ENCODE results near the gene AGAP1. TPM values are rescaled to one million over a fixed set of nuclear protein-coding genes. Genes with fewer than 3 reads are reported as not detected.

Gene AGAP1
- total and polyA plus RNA-seq, 2 donors from 2014 or later: 8.1 to 44.5 TPM

DNA sequence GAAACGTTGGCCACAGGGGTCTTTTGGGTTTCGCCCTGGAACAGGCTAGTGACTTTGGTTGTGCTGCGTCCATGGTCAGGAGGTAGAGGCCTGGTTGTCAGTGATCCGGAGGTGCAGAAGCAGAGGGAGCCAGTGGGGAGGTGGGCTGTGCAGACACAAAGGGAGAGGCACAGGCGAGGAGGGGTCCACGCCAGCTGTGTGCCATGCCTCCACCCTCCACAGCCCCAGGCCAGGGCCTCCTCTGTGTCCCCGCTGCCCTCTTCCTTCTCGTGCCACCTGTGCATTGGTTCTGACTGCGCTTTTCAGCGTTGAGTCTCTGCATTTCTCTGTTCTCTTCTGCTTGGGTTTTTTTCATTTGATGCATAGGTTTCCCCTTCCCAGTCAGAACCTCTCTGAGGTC lies 553.3 kb downstream of the AGAP1 start:
- DNase-seq (no peak), FAIRE-seq (no peak)
- peaks cover 0 to 11% (median 7%) of the 10 kb centered on the region in 3 donors for H3K36me3 ChIP-seq (ENCODE audit: control insufficient read depth in 2 of 3, insufficient read depth in 3 of 3, low read length in 3 of 3)
- H3K27me3 ChIP-seq (ENCODE audit: control insufficient read depth, insufficient read depth, low read length): no peaks in the 10 kb centered on the region
- intact Hi-C loops (cut with DNase I): no loop called here
- H3K4me1 ChIP-seq (ENCODE audit: control insufficient read depth in 2 of 3, insufficient read depth in 2 of 3, low read depth in 1 of 3, low read length in 3 of 3): peaks cover 0 to 2% (median 0%) of the 10 kb centered on the region in 3 donors
- TF ChIP-seq, protein P1, sequence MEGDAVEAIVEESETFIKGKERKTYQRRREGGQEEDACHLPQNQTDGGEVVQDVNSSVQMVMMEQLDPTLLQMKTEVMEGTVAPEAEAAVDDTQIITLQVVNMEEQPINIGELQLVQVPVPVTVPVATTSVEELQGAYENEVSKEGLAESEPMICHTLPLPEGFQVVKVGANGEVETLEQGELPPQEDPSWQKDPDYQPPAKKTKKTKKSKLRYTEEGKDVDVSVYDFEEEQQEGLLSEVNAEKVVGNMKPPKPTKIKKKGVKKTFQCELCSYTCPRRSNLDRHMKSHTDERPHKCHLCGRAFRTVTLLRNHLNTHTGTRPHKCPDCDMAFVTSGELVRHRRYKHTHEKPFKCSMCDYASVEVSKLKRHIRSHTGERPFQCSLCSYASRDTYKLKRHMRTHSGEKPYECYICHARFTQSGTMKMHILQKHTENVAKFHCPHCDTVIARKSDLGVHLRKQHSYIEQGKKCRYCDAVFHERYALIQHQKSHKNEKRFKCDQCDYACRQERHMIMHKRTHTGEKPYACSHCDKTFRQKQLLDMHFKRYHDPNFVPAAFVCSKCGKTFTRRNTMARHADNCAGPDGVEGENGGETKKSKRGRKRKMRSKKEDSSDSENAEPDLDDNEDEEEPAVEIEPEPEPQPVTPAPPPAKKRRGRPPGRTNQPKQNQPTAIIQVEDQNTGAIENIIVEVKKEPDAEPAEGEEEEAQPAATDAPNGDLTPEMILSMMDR (IDR thresholded peaks at IDR 0.05; ENCODE audit: borderline replicate concordance, extremely low read depth, insufficient read depth): no peak
- H3K4me3 ChIP-seq (ENCODE audit: low read length in 3 of 3): no peak overlapping the region
- no peaks in the 10 kb centered on the region for H3K9me3 ChIP-seq (ENCODE audit: control insufficient read depth in 2 of 3, insufficient read depth in 1 of 3, low read length in 3 of 3)
- no peak overlapping the region for H3K9ac ChIP-seq (ENCODE audit: low read length in 3 of 3)
- no peak overlapping the region for H3K27ac ChIP-seq (ENCODE audit: low read depth in 2 of 2, low read length in 2 of 2)

DNA sequence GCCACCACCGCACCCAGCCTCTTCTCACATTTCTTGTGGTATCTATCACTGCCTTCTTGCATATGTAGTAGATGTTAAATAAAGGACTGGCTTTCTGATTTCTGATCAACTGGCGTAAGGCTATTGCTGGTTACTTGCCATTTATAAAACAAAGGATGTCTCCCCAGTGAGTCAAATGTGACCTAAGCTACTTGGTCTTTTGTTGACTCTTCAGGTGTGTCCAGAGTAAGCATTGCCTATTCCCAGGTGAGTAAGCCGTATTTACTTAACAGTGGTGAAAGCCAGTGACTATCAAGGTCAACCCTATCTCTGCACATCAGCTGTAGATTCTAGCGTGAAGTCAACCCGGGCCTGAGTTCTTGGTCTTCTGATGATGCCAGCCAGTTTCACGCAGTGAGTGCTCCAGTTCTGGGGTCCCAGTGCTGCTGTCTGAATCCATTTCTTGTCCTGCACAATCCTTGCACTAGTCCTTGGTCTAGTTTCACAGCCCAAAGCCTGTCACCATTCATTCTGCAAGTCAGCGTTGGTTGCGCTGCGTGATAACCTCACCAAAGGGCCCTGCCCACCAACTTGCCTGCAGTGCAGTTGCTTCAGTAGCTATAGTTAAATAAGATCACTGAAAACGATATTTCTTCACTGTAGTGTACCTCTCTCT lies 554.2 kb downstream of the AGAP1 start:
- Histone ChIP-seq H3K4me1 (ENCODE audit: control insufficient read depth in 2 of 3, insufficient read depth in 2 of 3, low read depth in 1 of 3, low read length in 3 of 3) (peaks cover 0 to 2% (median 0%) of the 10 kb centered on the region in 3 donors), H3K27me3 (ENCODE audit: control insufficient read depth, insufficient read depth, low read length) (no peaks in the 10 kb centered on the region), H3K36me3 (ENCODE audit: control insufficient read depth in 2 of 3, insufficient read depth in 3 of 3, low read length in 3 of 3) (peaks cover 0 to 11% (median 7%) of the 10 kb centered on the region in 3 donors), H3K9ac (ENCODE audit: low read length in 3 of 3) (no peak overlapping the region), H3K9me3 (ENCODE audit: control insufficient read depth in 2 of 3, insufficient read depth in 1 of 3, low read length in 3 of 3) (no peaks in the 10 kb centered on the region), H3K27ac (ENCODE audit: low read depth in 2 of 2, low read length in 2 of 2) (no peak overlapping the region), H3K4me3 (ENCODE audit: low read length in 3 of 3) (no peak overlapping the region)
- DNase-seq: no peak
- no peak for FAIRE-seq
- intact Hi-C loops (cut with DNase I): no loop called here
- TF ChIP-seq, protein P1 (IDR thresholded peaks at IDR 0.05; ENCODE audit: borderline replicate concordance, extremely low read depth, insufficient read depth): no peak

DNA sequence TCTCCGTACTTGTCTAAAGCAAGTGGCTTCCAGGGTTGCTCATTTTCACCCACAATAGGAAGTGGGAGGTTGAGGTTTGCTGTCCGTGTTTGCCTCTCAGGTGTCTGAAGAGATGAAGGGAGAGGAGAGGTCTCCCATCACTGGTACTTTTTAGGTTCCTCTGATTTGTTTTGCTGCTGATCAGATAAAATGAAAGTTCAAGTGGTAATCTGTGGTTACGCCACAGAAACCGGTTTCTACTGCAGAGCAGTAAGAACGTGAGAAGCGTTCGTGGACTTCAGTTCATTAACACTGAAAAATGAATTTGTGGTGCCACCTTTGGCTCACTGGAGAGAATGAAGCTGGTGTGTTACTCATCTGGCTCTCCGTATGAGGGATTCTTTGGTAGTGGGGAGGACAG lies 556.1 kb downstream of the AGAP1 start:
- no peak overlapping the region for H3K27ac ChIP-seq (ENCODE audit: low read depth in 2 of 2, low read length in 2 of 2)
- peaks cover 0 to 11% (median 7%) of the 10 kb centered on the region in 3 donors for H3K36me3 ChIP-seq (ENCODE audit: control insufficient read depth in 2 of 3, insufficient read depth in 3 of 3, low read length in 3 of 3)
- H3K4me1 ChIP-seq (ENCODE audit: control insufficient read depth in 2 of 3, insufficient read depth in 2 of 3, low read depth in 1 of 3, low read length in 3 of 3): peaks cover 0 to 2% (median 0%) of the 10 kb centered on the region in 3 donors
- no peak overlapping the region for H3K4me3 ChIP-seq (ENCODE audit: low read length in 3 of 3)
- no peaks in the 10 kb centered on the region for H3K27me3 ChIP-seq (ENCODE audit: control insufficient read depth, insufficient read depth, low read length)
- FAIRE-seq (no peak), DNase-seq (no peak)
- intact Hi-C loops (cut with DNase I): no loop called here
- H3K9me3 ChIP-seq (ENCODE audit: control insufficient read depth in 2 of 3, insufficient read depth in 1 of 3, low read length in 3 of 3): no peaks in the 10 kb centered on the region
- H3K9ac ChIP-seq (ENCODE audit: low read length in 3 of 3): no peak overlapping the region
- TF ChIP-seq, protein P1 (IDR thresholded peaks at IDR 0.05; ENCODE audit: borderline replicate concordance, extremely low read depth, insufficient read depth): no peak

Measured in kidney (tissue), 14 donors.